HepG2 (cell line): ENCODE measurements around the gene AP1M1. TPM values are rescaled to one million over a fixed set of nuclear protein-coding genes. Genes with fewer than 3 reads are reported as not detected.

Experiments
- FOXA3 ChIP-seq: IDR thresholded peaks from 2 replicates; pipeline ENCODE4 v1.6.1; 2016; ENCODE audit warnings: missing genetic modification reagents, missing compliant biosample characterization
- GTF3A ChIP-seq: sonication (generic); formaldehyde crosslinking; conservative IDR thresholded peaks from 2 replicates; pipeline ENCODE4 v1.4.0; 2020; ENCODE audit warnings: mild to moderate bottlenecking, missing genetic modification reagents
- HMGA1 ChIP-seq: sonication (generic); formaldehyde crosslinking; conservative IDR thresholded peaks from 2 replicates; pipeline ENCODE4 v1.4.0; 2020; ENCODE audit warnings: missing genetic modification reagents
- MAF1 ChIP-seq: sonication (generic); formaldehyde crosslinking; IDR thresholded peaks from 2 replicates; pipeline ENCODE4 v1.5.0; 2020; ENCODE audit warnings: missing genetic modification reagents, borderline replicate concordance
- RAD51 ChIP-seq: fragments of 450-650 bp; IDR thresholded peaks from 2 replicates; pipeline ENCODE4 v1.6.1; 2016; ENCODE audit warnings: borderline replicate concordance
- SP1 ChIP-seq, 2 experiments: fragments of 450-650 bp in 1 of 2; sonication (generic) in 1 of 2; formaldehyde crosslinking in 1 of 2; IDR thresholded peaks; 2 replicates each; pipeline versions ENCODE4 v1.4.0 to v1.6.1; 2016 to 2020; ENCODE audit warnings: missing genetic modification reagents in 1 of 2
- SP4 ChIP-seq: sonication (generic); formaldehyde crosslinking; IDR thresholded peaks from 2 replicates; pipeline ENCODE4 v1.8.1; 2023; ENCODE audit warnings: mild to moderate bottlenecking, missing genetic modification reagents
- ZNF34 ChIP-seq: sonication (generic); formaldehyde crosslinking; IDR thresholded peaks from 2 replicates; pipeline ENCODE4 v1.4.0; 2020; ENCODE audit warnings: mild to moderate bottlenecking, missing genetic modification reagents, borderline replicate concordance
- ZNF562 ChIP-seq: sonication (generic); formaldehyde crosslinking; IDR thresholded peaks from 2 replicates; pipeline ENCODE4 v1.8.0; 2022; ENCODE audit warnings: missing genetic modification reagents, borderline replicate concordance
- polyA plus RNA-seq, 8 experiments: library from polyadenylated mRNA; depleted of rRNA in 3 of 8; stranded (reverse) in 7 of 8; unstranded in 1 of 8; fragments of >200 nt; fragmentation: Illumina TruSeq in 4 of 8; extraction: Trizol in 4 of 8; gene quantifications; 2 replicates each; pipeline versions ENCODE4 v1.2.1 to v1.2.3, GENCODE V29; 2011 to 2016; ENCODE audit warnings: low read depth in 4 of 8, missing spikeins in 1 of 8, mixed read lengths in 1 of 8; ENCODE audit not compliant: insufficient read depth in 1 of 8
- total RNA-seq, 5 experiments: library from RNA; depleted of rRNA; stranded (reverse); fragments of >200 nt; fragmentation: Illumina TruSeq; extraction: Trizol; gene quantifications; 2 replicates each; pipeline ENCODE4 v1.2.3, GENCODE V29; 2016; ENCODE audit warnings: low read depth in 1 of 5
- TF ChIP-seq, protein P1 (sequence below): IDR thresholded peaks from 2 replicates; pipeline ENCODE4 v1.6.1; 2012; ENCODE audit warnings: low read length, improper control_type of control experiment
- TF ChIP-seq, protein P2 (sequence below): sonication (generic); formaldehyde crosslinking; IDR thresholded peaks from 2 replicates; pipeline ENCODE4 v1.8.1; 2023; ENCODE audit warnings: mild to moderate bottlenecking, inconsistent platforms, moderate library complexity, missing genetic modification reagents, borderline replicate concordance
- TF ChIP-seq, protein P3 (sequence below): sonication (generic); formaldehyde crosslinking; IDR thresholded peaks from 2 replicates; pipeline ENCODE4 v1.5.1; 2020; ENCODE audit warnings: missing genetic modification reagents, mild to moderate bottlenecking, borderline replicate concordance

AP1M1 gene
- total and polyA plus RNA-seq, 2 of the 13 experiments (the other 11 are each of a cell fraction or from before 2014, with no cell fraction given), result 34.4 to 46.1 TPM

- TF ChIP-seq, protein P1, sequence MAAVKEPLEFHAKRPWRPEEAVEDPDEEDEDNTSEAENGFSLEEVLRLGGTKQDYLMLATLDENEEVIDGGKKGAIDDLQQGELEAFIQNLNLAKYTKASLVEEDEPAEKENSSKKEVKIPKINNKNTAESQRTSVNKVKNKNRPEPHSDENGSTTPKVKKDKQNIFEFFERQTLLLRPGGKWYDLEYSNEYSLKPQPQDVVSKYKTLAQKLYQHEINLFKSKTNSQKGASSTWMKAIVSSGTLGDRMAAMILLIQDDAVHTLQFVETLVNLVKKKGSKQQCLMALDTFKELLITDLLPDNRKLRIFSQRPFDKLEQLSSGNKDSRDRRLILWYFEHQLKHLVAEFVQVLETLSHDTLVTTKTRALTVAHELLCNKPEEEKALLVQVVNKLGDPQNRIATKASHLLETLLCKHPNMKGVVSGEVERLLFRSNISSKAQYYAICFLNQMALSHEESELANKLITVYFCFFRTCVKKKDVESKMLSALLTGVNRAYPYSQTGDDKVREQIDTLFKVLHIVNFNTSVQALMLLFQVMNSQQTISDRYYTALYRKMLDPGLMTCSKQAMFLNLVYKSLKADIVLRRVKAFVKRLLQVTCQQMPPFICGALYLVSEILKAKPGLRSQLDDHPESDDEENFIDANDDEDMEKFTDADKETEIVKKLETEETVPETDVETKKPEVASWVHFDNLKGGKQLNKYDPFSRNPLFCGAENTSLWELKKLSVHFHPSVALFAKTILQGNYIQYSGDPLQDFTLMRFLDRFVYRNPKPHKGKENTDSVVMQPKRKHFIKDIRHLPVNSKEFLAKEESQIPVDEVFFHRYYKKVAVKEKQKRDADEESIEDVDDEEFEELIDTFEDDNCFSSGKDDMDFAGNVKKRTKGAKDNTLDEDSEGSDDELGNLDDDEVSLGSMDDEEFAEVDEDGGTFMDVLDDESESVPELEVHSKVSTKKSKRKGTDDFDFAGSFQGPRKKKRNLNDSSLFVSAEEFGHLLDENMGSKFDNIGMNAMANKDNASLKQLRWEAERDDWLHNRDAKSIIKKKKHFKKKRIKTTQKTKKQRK, result no peak
- peak; percentile 33 for TF ChIP-seq FOXA3 (CRISPR knock-in tag)
- 0 out of 2 replicates have a peak, but pooled peaks have one; percentile 24 for TF ChIP-seq MAF1
- TF ChIP-seq ZNF34 (CRISPR knock-in tag), result no peak
- TF ChIP-seq GTF3A (CRISPR knock-in tag), result no peak
- TF ChIP-seq HMGA1 (CRISPR knock-in tag), result no peak
- TF ChIP-seq SP4, result peak; percentile 30; the same call in 1 of the 2 replicates
- TF ChIP-seq RAD51, result no peak
- TF ChIP-seq SP1 (IDR thresholded peaks at IDR 0.05), result no peak
- TF ChIP-seq SP1 (CRISPR knock-in tag; IDR thresholded peaks at IDR 0.05), result no peak; the same call in none of the 2 replicates
- no peak for TF ChIP-seq ZNF562
- TF ChIP-seq, protein P2, sequence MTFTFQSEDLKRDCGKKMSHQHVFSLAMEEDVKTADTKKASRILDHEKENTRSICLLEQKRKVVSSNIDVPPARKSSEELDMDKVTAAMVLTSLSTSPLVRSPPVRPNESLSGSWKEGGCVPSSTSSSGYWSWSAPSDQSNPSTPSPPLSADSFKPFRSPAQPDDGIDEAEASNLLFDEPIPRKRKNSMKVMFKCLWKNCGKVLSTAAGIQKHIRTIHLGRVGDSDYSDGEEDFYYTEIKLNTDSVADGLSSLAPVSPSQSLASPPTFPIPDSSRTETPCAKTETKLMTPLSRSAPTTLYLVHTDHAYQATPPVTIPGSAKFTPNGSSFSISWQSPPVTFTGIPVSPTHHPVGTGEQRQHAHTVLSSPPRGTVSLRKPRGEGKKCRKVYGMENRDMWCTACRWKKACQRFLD (CRISPR knock-in tag), result peak; percentile 63; the same call in 1 of the 2 replicates
- TF ChIP-seq, protein P3, sequence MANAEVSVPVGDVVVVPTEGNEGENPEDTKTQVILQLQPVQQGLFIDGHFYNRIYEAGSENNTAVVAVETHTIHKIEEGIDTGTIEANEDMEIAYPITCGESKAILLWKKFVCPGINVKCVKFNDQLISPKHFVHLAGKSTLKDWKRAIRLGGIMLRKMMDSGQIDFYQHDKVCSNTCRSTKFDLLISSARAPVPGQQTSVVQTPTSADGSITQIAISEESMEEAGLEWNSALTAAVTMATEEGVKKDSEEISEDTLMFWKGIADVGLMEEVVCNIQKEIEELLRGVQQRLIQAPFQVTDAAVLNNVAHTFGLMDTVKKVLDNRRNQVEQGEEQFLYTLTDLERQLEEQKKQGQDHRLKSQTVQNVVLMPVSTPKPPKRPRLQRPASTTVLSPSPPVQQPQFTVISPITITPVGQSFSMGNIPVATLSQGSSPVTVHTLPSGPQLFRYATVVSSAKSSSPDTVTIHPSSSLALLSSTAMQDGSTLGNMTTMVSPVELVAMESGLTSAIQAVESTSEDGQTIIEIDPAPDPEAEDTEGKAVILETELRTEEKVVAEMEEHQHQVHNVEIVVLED (CRISPR knock-in tag), result peak; percentile 64; the same call in 1 of the 2 replicates
Measured at GRCh38 chr19:16197622-16198369, at the start of gene AP1M1 (continued).
